Upper lobe of left lung (tissue), 6 donors: Measurements from ENCODE around the gene CCDC7. TPM values are rescaled to one million over a fixed set of nuclear protein-coding genes. Genes with fewer than 3 reads are reported as not detected.
"Not testable (repeated sequence)": the region's sequence is repeated elsewhere in the genome, so short reads cannot be mapped to it uniquely, and the experiment has no call there.

Source experiments
- ATAC-seq, 2 donors: fragments of 200-7000 bp; cut with Tn5 transposase; one replicate each; pipeline ENCODE4 v1.9.1; 2022; ENCODE audit warnings: mild to moderate bottlenecking in 2 of 2, moderate library complexity in 2 of 2; ENCODE audit not compliant: low FRiP score in 2 of 2
- DNase-seq, 2 donors: peaks; one replicate each; pipeline ENCODE4 v3.0.0-alpha.2; 2019 to 2020
- H3K27ac ChIP-seq, 4 donors: fragments of 200-600 bp; sonication (generic); one replicate each; pipeline ENCODE4 v1.5.1; 2016 to 2019
- H3K27me3 ChIP-seq, 4 donors: fragments of 200-600 bp; sonication (generic); one replicate each; pipeline ENCODE4 v1.5.1; 2017 to 2019
- H3K36me3 ChIP-seq, 4 donors: fragments of 200-600 bp; sonication (generic); one replicate each; pipeline ENCODE4 v1.5.1; 2016 to 2019
- H3K4me1 ChIP-seq, 4 donors: fragments of 200-600 bp; sonication (generic); one replicate each; pipeline ENCODE4 v1.5.1; 2018 to 2019
- H3K4me3 ChIP-seq, 4 donors: fragments of 200-600 bp; sonication (generic); one replicate each; pipeline ENCODE4 v1.5.1; 2017 to 2019; ENCODE audit warnings: mild to moderate bottlenecking in 2 of 4, moderate library complexity in 1 of 4
- H3K9me3 ChIP-seq, 4 donors: fragments of 200-600 bp; sonication (generic); one replicate each; pipeline ENCODE4 v1.5.1; 2018 to 2019
- CTCF ChIP-seq, 6 experiments: fragments of 450-650 bp in 4 of 6; fragments of 200-600 bp in 2 of 6; sonication (generic) in 2 of 6; IDR thresholded peaks; one replicate each; pipeline ENCODE4 v1.5.1; 2016 to 2019; ENCODE audit warnings: antibody characterized with exemption in 6 of 6
- EP300 ChIP-seq, 4 donors: sonication (generic); formaldehyde crosslinking; IDR thresholded peaks; one replicate each; pipeline ENCODE4 v1.5.1; 2017; ENCODE audit warnings: antibody characterized with exemption in 4 of 4, control low read depth in 2 of 4
- POLR2A ChIP-seq, 4 donors: fragments of 450-650 bp; IDR thresholded peaks; one replicate each; pipeline ENCODE4 v1.5.1; 2016 to 2017; ENCODE audit warnings: antibody characterized with exemption in 4 of 4, mild to moderate bottlenecking in 2 of 4
- POLR2AphosphoS5 ChIP-seq, 2 donors: sonication (generic); formaldehyde crosslinking; IDR thresholded peaks; one replicate each; pipeline ENCODE4 v1.5.1; 2017; ENCODE audit warnings: antibody characterized with exemption in 2 of 2
- WGBS, 2 donors: methylation state at CpG; one replicate each; pipeline ENCODE4 v1.1.5; 2017 to 2018; 5-methylcytosine and 5-hydroxymethylcytosine counted together
- total RNA-seq, 6 donors: library from RNA; depleted of rRNA in 4 of 6; stranded (reverse); fragments of >200 nt in 4 of 6; gene quantifications; one replicate each; pipeline versions ENCODE4 v1.1.0 to v1.2.1, GENCODE V29; 2016 to 2021
- donor health status: DM: no; HTN: no; CAD: no; lungs with moderate emphysema.
- donor health status: DM: no; HTN: yes; CAD: no; lungs with severe emphysema.

Gene CCDC7
- total RNA-seq, 6 donors from 2014 or later, result 6.4 to 39.8 (median 18.0) TPM

GRCh38 chr10:32890444-32890843 lies 444.5 kb downstream of the CCDC7 start:
- no peak for DNase-seq
- Histone ChIP-seq H3K27ac (no peak overlapping the region), H3K4me3 (no peak overlapping the region), H3K9me3 (no peaks in the 10 kb centered on the region), H3K4me1 (no peaks in the 10 kb centered on the region), H3K27me3 (no peaks in the 10 kb centered on the region), H3K36me3 (peaks cover 0 to 3% (median 0%) of the 10 kb centered on the region in 4 donors)
- WGBS, 2 donors, result 81 to 87% methylated on average over 3 of the region's 3 CpGs
- TF ChIP-seq CTCF (IDR thresholded peaks at IDR 0.05) (no peak), POLR2A (IDR thresholded peaks at IDR 0.05) (no peak), EP300 (IDR thresholded peaks at IDR 0.05) (no peak), POLR2AphosphoS5 (IDR thresholded peaks at IDR 0.05) (no peak)
- no peak for ATAC-seq

DNA sequence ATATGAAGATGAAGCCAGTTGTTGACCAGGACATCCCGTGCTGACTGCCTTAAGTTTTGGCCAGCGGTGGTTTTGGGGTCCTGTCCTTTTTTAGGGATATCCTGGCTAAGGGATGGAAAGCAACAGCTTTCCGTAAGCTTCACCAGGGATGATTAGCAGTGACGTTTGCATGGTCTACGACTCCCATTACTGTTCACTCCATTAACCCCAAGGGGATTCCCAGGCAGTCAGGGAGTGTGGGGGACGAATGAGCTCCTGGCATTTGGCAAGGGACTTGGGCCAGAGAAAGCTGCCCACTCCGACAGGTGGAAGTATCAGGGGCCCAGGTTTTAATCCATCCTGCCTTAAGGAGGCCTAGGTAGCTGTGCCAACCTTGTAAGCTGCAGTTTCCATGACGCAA lies 445.3 kb downstream of the CCDC7 start:
- no peaks in the 10 kb centered on the region for H3K9me3 ChIP-seq
- no peaks in the 10 kb centered on the region for H3K27me3 ChIP-seq
- H3K4me3 ChIP-seq, result no peak overlapping the region
- peaks cover 0 to 9% (median under 1%) of the 10 kb centered on the region in 4 donors for H3K36me3 ChIP-seq
- no peak overlapping the region for H3K27ac ChIP-seq
- no peaks in the 10 kb centered on the region for H3K4me1 ChIP-seq
- no peak for TF ChIP-seq CTCF (IDR thresholded peaks at IDR 0.05)
- TF ChIP-seq POLR2AphosphoS5 (IDR thresholded peaks at IDR 0.05), result no peak
- no peak for TF ChIP-seq POLR2A (IDR thresholded peaks at IDR 0.05)
- no peak for TF ChIP-seq EP300 (IDR thresholded peaks at IDR 0.05)
- DNase-seq (no peak), ATAC-seq (no peak)
- 87 to 93% methylated on average over 8 of the region's 8 CpGs for WGBS, 2 donors

DNA sequence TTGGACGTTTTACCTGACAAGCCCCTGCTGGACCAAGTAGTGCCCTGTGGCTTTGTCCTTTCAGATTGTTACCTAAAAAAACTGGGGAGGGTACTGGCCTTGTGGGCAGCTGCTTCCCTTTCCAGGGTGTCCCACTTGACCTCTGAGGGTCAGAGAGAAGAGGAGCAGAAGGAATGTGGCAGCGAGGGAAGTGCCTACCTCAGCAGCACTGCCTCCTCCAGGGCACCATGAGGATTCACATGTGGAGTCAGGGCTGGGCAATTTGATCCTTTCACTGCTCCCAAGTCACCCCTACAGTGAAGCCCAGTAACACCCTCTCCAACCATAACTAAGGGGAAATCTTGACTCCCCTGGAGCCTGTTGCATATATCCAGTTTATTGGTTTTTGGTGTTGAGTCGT lies 447.5 kb downstream of the CCDC7 start:
- WGBS, 2 donors, result 46 to 60% methylated on average over 3 of the region's 3 CpGs
- TF ChIP-seq EP300 (IDR thresholded peaks at IDR 0.05) (no peak), POLR2AphosphoS5 (IDR thresholded peaks at IDR 0.05) (no peak), CTCF (IDR thresholded peaks at IDR 0.05) (no peak), POLR2A (IDR thresholded peaks at IDR 0.05) (no peak)
- no peak overlapping the region for H3K4me3 ChIP-seq
- H3K9me3 ChIP-seq, result no peaks in the 10 kb centered on the region
- no peak for DNase-seq
- H3K4me1 ChIP-seq, result no peaks in the 10 kb centered on the region
- peak in 1 of 2 donors; percentile 48 for ATAC-seq
- H3K27me3 ChIP-seq, result no peaks in the 10 kb centered on the region
- H3K36me3 ChIP-seq, result peaks cover 0 to 29% (median 4%) of the 10 kb centered on the region in 4 donors
- no peak overlapping the region for H3K27ac ChIP-seq

- Histone ChIP-seq H3K4me1 (no peaks in the 10 kb centered on the region), H3K36me3 (peaks cover 0 to 35% (median 4%) of the 10 kb centered on the region in 4 donors), H3K27me3 (no peaks in the 10 kb centered on the region), H3K9me3 (no peaks in the 10 kb centered on the region), H3K27ac (no peak overlapping the region), H3K4me3 (no peak overlapping the region)
- DNase-seq (no peak), ATAC-seq (no peak)
- WGBS, 2 donors, result 87 to 89% methylated on average over 2 of the region's 2 CpGs
- no peak for TF ChIP-seq CTCF (IDR thresholded peaks at IDR 0.05)
- no peak for TF ChIP-seq EP300 (IDR thresholded peaks at IDR 0.05)
- TF ChIP-seq POLR2A (IDR thresholded peaks at IDR 0.05), result no peak
- TF ChIP-seq POLR2AphosphoS5 (IDR thresholded peaks at IDR 0.05), result no peak
These were observed 448.1 kb downstream of the CCDC7 start for GRCh38 chr10:32893916-32894664.

- peaks cover 0 to 43% (median 4%) of the 10 kb centered on the region in 4 donors for H3K36me3 ChIP-seq
- not testable (repeated sequence) for DNase-seq, H3K27ac ChIP-seq, H3K4me3 ChIP-seq, H3K9me3 ChIP-seq, H3K4me1 ChIP-seq, ATAC-seq, H3K27me3 ChIP-seq
- 93 to 95% methylated on average over 7 of the region's 7 CpGs for WGBS, 2 donors
These were observed 449.4 kb downstream of the CCDC7 start for GRCh38 chr10:32895200-32895968.
